Left ventricle myocardium inferior (tissue), 1 donor: ENCODE measurements around the gene DHX36. TPM values are rescaled to one million over a fixed set of nuclear protein-coding genes. Genes with fewer than 3 reads are reported as not detected.

ENCODE experiments used
- DNase-seq: peaks from one replicate; pipeline ENCODE4 v3.0.0-alpha.2; 2020
- H3K27ac ChIP-seq: fragments of 200-600 bp; replicated peaks from 2 replicates; pipeline ENCODE4 v1.8.0; 2021
- H3K27me3 ChIP-seq: fragments of 200-600 bp; 2 replicates; pipeline ENCODE4 v1.8.0; 2021; ENCODE audit warnings: low read depth
- H3K36me3 ChIP-seq: fragments of 200-600 bp; 2 replicates; pipeline ENCODE4 v1.8.0; 2021
- H3K4me1 ChIP-seq: fragments of 200-600 bp; 2 replicates; pipeline ENCODE4 v1.8.0; 2021
- H3K4me3 ChIP-seq: fragments of 200-600 bp; 2 replicates; pipeline ENCODE4 v1.8.0; 2021; ENCODE audit warnings: mild to moderate bottlenecking, moderate library complexity
- H3K9me3 ChIP-seq: fragments of 200-600 bp; replicated peaks from 2 replicates; pipeline ENCODE4 v1.8.0; 2021
- CTCF ChIP-seq: fragments of 200-600 bp; IDR thresholded peaks from 2 replicates; pipeline ENCODE4 v1.8.0; 2021; ENCODE audit warnings: antibody characterized with exemption, mild to moderate bottlenecking, borderline replicate concordance
- intact Hi-C: fragments of 100-400 bp; cut with micrococcal nuclease; formaldehyde crosslinking; loops from one replicate; pipeline ENCODE4 v1.11.0; 2022
- total RNA-seq: library from RNA; stranded (reverse); fragmentation: NEBNext Ultra II Directional; extraction: Animal tissue kit (Norgen Biotek cat#: 25700); gene quantifications from one replicate; pipeline ENCODE4 v1.2.1, GENCODE V29; 2021
- donor health status: DM: no; HTN: yes; CAD: no; lungs with severe emphysema.

The DHX36 gene
- total RNA-seq, 1 donor from 2014 or later = 31.9 TPM

- no peak overlapping the region for H3K27ac ChIP-seq
- peaks cover 6% of the 10 kb centered on the region for H3K4me1 ChIP-seq
- no peaks in the 10 kb centered on the region for H3K27me3 ChIP-seq
- DNase-seq = no peak
- H3K36me3 ChIP-seq = peaks cover 94% of the 10 kb centered on the region
- intact Hi-C loops = no loop called here
- H3K4me3 ChIP-seq = no peak overlapping the region
- TF ChIP-seq CTCF = no peak
- no peaks in the 10 kb centered on the region for H3K9me3 ChIP-seq
Observed at GRCh38 chr3:154285221-154285620, 39.1 kb downstream of the DHX36 start.

- TF ChIP-seq CTCF = no peak
- Histone ChIP-seq H3K27me3 (no peaks in the 10 kb centered on the region), H3K27ac (no peak overlapping the region), H3K9me3 (no peaks in the 10 kb centered on the region), H3K4me1 (peaks cover 22% of the 10 kb centered on the region), H3K36me3 (peaks cover 89% of the 10 kb centered on the region), H3K4me3 (no peak overlapping the region)
- no peak for DNase-seq
- intact Hi-C loops = no loop called here
Observed at GRCh38 chr3:154280161-154280560, 44.1 kb downstream of the DHX36 start.

GRCh38 chr3:154275965-154276364 lies 48.3 kb downstream of the DHX36 start:
- intact Hi-C loops = no loop called here
- TF ChIP-seq CTCF = no peak
- H3K27me3 ChIP-seq = no peaks in the 10 kb centered on the region
- H3K9me3 ChIP-seq = no peaks in the 10 kb centered on the region
- peak overlapping the region; percentile 68 for H3K27ac ChIP-seq
- H3K4me1 ChIP-seq = peaks cover 46% of the 10 kb centered on the region
- peaks cover 72% of the 10 kb centered on the region for H3K36me3 ChIP-seq
- H3K4me3 ChIP-seq = no peak overlapping the region
- DNase-seq = no peak

- intact Hi-C loops = no loop called here
- Histone ChIP-seq H3K36me3 (peaks cover 66% of the 10 kb centered on the region), H3K9me3 (no peaks in the 10 kb centered on the region), H3K27me3 (no peaks in the 10 kb centered on the region), H3K4me1 (peaks cover 46% of the 10 kb centered on the region), H3K4me3 (no peak overlapping the region), H3K27ac (peak overlapping the region; percentile 68)
- TF ChIP-seq CTCF = no peak
- DNase-seq = no peak
Observed at GRCh38 chr3:154275292-154275691, 49.0 kb downstream of the DHX36 start.

GRCh38 chr3:154274348-154274747 lies 49.9 kb downstream of the DHX36 start:
- Histone ChIP-seq H3K4me3 (no peak overlapping the region), H3K9me3 (no peaks in the 10 kb centered on the region), H3K27me3 (no peaks in the 10 kb centered on the region), H3K4me1 (peaks cover 46% of the 10 kb centered on the region), H3K27ac (peak overlapping the region; percentile 68), H3K36me3 (peaks cover 65% of the 10 kb centered on the region)
- no peak for DNase-seq
- TF ChIP-seq CTCF = no peak
- intact Hi-C loops = no loop called here

- peaks cover 2% of the 10 kb centered on the region for H3K9me3 ChIP-seq
- H3K36me3 ChIP-seq = peaks cover 58% of the 10 kb centered on the region
- H3K4me1 ChIP-seq = peaks cover 46% of the 10 kb centered on the region
- intact Hi-C loops = no loop called here
- no peak overlapping the region for H3K4me3 ChIP-seq
- DNase-seq = no peak
- H3K27me3 ChIP-seq = no peaks in the 10 kb centered on the region
- peak overlapping the region; percentile 68 for H3K27ac ChIP-seq
- TF ChIP-seq CTCF = no peak
Observed at GRCh38 chr3:154273381-154273780, 50.9 kb downstream of the DHX36 start.
